ENCODE measurements around the gene KDM7A. TPM values are rescaled to one million over a fixed set of nuclear protein-coding genes. Genes with fewer than 3 reads are reported as not detected.

Gene KDM7A, protein sequence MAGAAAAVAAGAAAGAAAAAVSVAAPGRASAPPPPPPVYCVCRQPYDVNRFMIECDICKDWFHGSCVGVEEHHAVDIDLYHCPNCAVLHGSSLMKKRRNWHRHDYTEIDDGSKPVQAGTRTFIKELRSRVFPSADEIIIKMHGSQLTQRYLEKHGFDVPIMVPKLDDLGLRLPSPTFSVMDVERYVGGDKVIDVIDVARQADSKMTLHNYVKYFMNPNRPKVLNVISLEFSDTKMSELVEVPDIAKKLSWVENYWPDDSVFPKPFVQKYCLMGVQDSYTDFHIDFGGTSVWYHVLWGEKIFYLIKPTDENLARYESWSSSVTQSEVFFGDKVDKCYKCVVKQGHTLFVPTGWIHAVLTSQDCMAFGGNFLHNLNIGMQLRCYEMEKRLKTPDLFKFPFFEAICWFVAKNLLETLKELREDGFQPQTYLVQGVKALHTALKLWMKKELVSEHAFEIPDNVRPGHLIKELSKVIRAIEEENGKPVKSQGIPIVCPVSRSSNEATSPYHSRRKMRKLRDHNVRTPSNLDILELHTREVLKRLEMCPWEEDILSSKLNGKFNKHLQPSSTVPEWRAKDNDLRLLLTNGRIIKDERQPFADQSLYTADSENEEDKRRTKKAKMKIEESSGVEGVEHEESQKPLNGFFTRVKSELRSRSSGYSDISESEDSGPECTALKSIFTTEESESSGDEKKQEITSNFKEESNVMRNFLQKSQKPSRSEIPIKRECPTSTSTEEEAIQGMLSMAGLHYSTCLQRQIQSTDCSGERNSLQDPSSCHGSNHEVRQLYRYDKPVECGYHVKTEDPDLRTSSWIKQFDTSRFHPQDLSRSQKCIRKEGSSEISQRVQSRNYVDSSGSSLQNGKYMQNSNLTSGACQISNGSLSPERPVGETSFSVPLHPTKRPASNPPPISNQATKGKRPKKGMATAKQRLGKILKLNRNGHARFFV
- 4.9 and 5.2 TPM in 2 replicates for total RNA-seq
- long read RNA-seq, partial matches to known transcripts = 0 of 1 reads
- long read RNA-seq, other reads (novel, unspliced or antisense) = 1 of 1 reads

- Mint-ChIP-seq H3K36me3 (ENCODE audit: low read depth) (no peaks in the 10 kb centered on the region), H3K4me3 (peak within 1 kb of the TSS; percentile 97), H3K27me3 (ENCODE audit: low read depth) (peaks cover 45% of the 10 kb centered on the region), H3K4me1 (peaks cover 16% of the 10 kb centered on the region), H3K9me3 (no peaks in the 10 kb centered on the region), H3K27ac (ENCODE audit: unreplicated experiment) (no peak within 1 kb of the TSS)
- DNase-seq (ENCODE audit: low read depth, low spot score) = peak; percentile 73
- TF ChIP-seq CTCF (conservative IDR thresholded peaks at IDR 0.05) = no peak
Measured at GRCh38 chr7:140176811-140177702, at the start of gene KDM7A. Gene KDM7A, minus strand, starts transcription at chr7:140176983. Its CDS starts 46 bp downstream, at chr7:140176937.

- Mint-ChIP-seq H3K4me1 (peaks cover 8% of the 10 kb centered on the region), H3K4me3 (no peak overlapping the region), H3K27me3 (ENCODE audit: low read depth) (peaks cover 21% of the 10 kb centered on the region), H3K9me3 (no peaks in the 10 kb centered on the region), H3K27ac (ENCODE audit: unreplicated experiment) (no peak overlapping the region), H3K36me3 (ENCODE audit: low read depth) (no peaks in the 10 kb centered on the region)
- TF ChIP-seq CTCF (conservative IDR thresholded peaks at IDR 0.05) = no peak
- no peak for DNase-seq (ENCODE audit: low read depth, low spot score)
Measured at GRCh38 chr7:140225562-140226249, 48.9 kb upstream of the KDM7A start.

- H3K27me3 Mint-ChIP-seq (ENCODE audit: low read depth) = peaks cover 8% of the 10 kb centered on the region
- no peak for DNase-seq (ENCODE audit: low read depth, low spot score)
- H3K27ac Mint-ChIP-seq (ENCODE audit: unreplicated experiment) = peak overlapping the region; percentile 84
- TF ChIP-seq CTCF (conservative IDR thresholded peaks at IDR 0.05) = no peak
- no peaks in the 10 kb centered on the region for H3K36me3 Mint-ChIP-seq (ENCODE audit: low read depth)
- no peak overlapping the region for H3K4me3 Mint-ChIP-seq
- no peaks in the 10 kb centered on the region for H3K4me1 Mint-ChIP-seq
- no peaks in the 10 kb centered on the region for H3K9me3 Mint-ChIP-seq
Measured at GRCh38 chr7:140223515-140224221, 46.9 kb upstream of the KDM7A start.

GRCh38 chr7:140222814-140223213, 46.0 kb upstream of the KDM7A start:
- no peak for TF ChIP-seq CTCF (conservative IDR thresholded peaks at IDR 0.05)
- H3K36me3 Mint-ChIP-seq (ENCODE audit: low read depth) = no peaks in the 10 kb centered on the region
- peaks cover under 1% of the 10 kb centered on the region for H3K27me3 Mint-ChIP-seq (ENCODE audit: low read depth)
- H3K9me3 Mint-ChIP-seq = no peaks in the 10 kb centered on the region
- H3K27ac Mint-ChIP-seq (ENCODE audit: unreplicated experiment) = no peak overlapping the region
- no peak overlapping the region for H3K4me3 Mint-ChIP-seq
- no peaks in the 10 kb centered on the region for H3K4me1 Mint-ChIP-seq
- DNase-seq (ENCODE audit: low read depth, low spot score) = no peak
